IMR-90 (cell line): ENCODE results near the gene OR52K1. TPM values are rescaled to one million over a fixed set of nuclear protein-coding genes. Genes with fewer than 3 reads are reported as not detected.

ENCODE experiments used
- ATAC-seq: fragments of 200-7000 bp; cut with Tn5 transposase; 2 replicates; pipeline ENCODE4 v1.9.1; 2020; ENCODE audit warnings: low read depth, mild to moderate bottlenecking, moderate library complexity
- BruUV-seq: library from RNA; stranded (reverse); fragments of 400-500 nt; replicated peaks from 2 replicates; lab custom pipeline; 2021; lab: Mats Ljungman, UMichigan
- CTCF ChIA-PET: fragments of 300-600 bp; formaldehyde crosslinking; extraction: SDS; loops from one replicate; lab custom pipeline; 2021; ENCODE audit warnings: antibody characterized with exemption; lab: Yijun Ruan, JAX
- POLR2A ChIA-PET: fragments of 300-600 bp; sonication (Branson Sonifier 250); formaldehyde crosslinking; loops from one replicate; lab custom pipeline; 2022; ENCODE audit warnings: antibody characterized with exemption; ENCODE audit not compliant: unreplicated experiment; lab: Charles Lee
- DNase-seq: peaks from one replicate; pipeline ENCODE4 v3.0.0; 2013
- H2AFZ ChIP-seq: replicated peaks from 2 replicates; pipeline ENCODE3; 2013; ENCODE audit warnings: low read length, mild to moderate bottlenecking; ENCODE audit not compliant: poor library complexity
- H2AK5ac ChIP-seq: 2 replicates; pipeline ENCODE4 v1.6.1; 2013; ENCODE audit warnings: low read depth, low read length, inconsistent platforms
- H2AK9ac ChIP-seq: replicated peaks from 2 replicates; pipeline ENCODE3; 2013; ENCODE audit warnings: mild to moderate bottlenecking, low read depth, low read length, moderate library complexity; ENCODE audit not compliant: poor library complexity
- H2BK120ac ChIP-seq: 2 replicates; pipeline ENCODE4 v1.6.1; 2013; ENCODE audit warnings: low read depth, low read length, inconsistent platforms
- H2BK15ac ChIP-seq: 3 replicates; pipeline ENCODE4 v1.6.1; 2013; ENCODE audit warnings: low read depth, low read length, inconsistent platforms
- H2BK20ac ChIP-seq: 2 replicates; pipeline ENCODE4 v1.6.1; 2013; ENCODE audit warnings: low read depth, mild to moderate bottlenecking, inconsistent platforms, low read length, moderate library complexity
- H2BK5ac ChIP-seq: 2 replicates; pipeline ENCODE4 v1.6.1; 2013; ENCODE audit warnings: mild to moderate bottlenecking, low read depth, low read length, inconsistent platforms; ENCODE audit not compliant: poor library complexity, severe bottlenecking
- H3K14ac ChIP-seq: replicated peaks from 2 replicates; pipeline ENCODE4 v1.6.1; 2013; ENCODE audit warnings: low read depth, low read length, inconsistent platforms
- H3K18ac ChIP-seq: 2 replicates; pipeline ENCODE4 v1.6.1; 2013; ENCODE audit warnings: low read depth, low read length, control low read depth
- H3K23ac ChIP-seq: 2 replicates; pipeline ENCODE4 v1.6.1; 2013; ENCODE audit warnings: low read depth, low read length, inconsistent platforms
- H3K27ac ChIP-seq: 2 replicates; pipeline ENCODE4 v1.5.1; 2013; ENCODE audit warnings: mild to moderate bottlenecking, control low read depth, low read length; ENCODE audit not compliant: insufficient read depth
- H3K27me3 ChIP-seq: 2 replicates; pipeline ENCODE4 v1.6.1; 2013; ENCODE audit warnings: low read length; ENCODE audit not compliant: control insufficient read depth, insufficient read depth
- H3K36me3 ChIP-seq: 2 replicates; pipeline ENCODE4 v1.6.1; 2013; ENCODE audit warnings: low read length, mixed read lengths; ENCODE audit not compliant: control insufficient read depth, insufficient read depth
- H3K4ac ChIP-seq: 2 replicates; pipeline ENCODE4 v1.6.1; 2013; ENCODE audit warnings: low read depth, low read length, inconsistent platforms
- H3K4me1 ChIP-seq: 2 replicates; pipeline ENCODE4 v1.6.1; 2013; ENCODE audit warnings: low read length, mixed read lengths; ENCODE audit not compliant: control insufficient read depth, insufficient read depth
- H3K4me2 ChIP-seq: 2 replicates; pipeline ENCODE4 v1.6.1; 2013; ENCODE audit warnings: low read depth, mild to moderate bottlenecking, control low read depth, low read length, moderate library complexity
- H3K4me3 ChIP-seq: 2 replicates; pipeline ENCODE4 v1.5.1; 2013; ENCODE audit warnings: low read depth, mild to moderate bottlenecking, control low read depth, low read length, moderate library complexity; ENCODE audit not compliant: insufficient read depth
- H3K56ac ChIP-seq: 2 replicates; pipeline ENCODE4 v1.6.1; 2013; ENCODE audit warnings: low read length, inconsistent platforms; ENCODE audit not compliant: insufficient read depth; ENCODE audit errors: extremely low read depth
- H3K79me1 ChIP-seq, 2 experiments: 2 replicates each; pipeline ENCODE4 v1.6.1; 2013; ENCODE audit warnings: low read length in 2 of 2, inconsistent platforms in 1 of 2, low read depth in 1 of 2
- H3K9ac ChIP-seq: 2 replicates; pipeline ENCODE4 v1.6.1; 2013; ENCODE audit warnings: low read depth, low read length, control low read depth
- H3K9me1 ChIP-seq: 2 replicates; pipeline ENCODE4 v1.6.1; 2013; ENCODE audit warnings: low read length, inconsistent platforms; ENCODE audit not compliant: insufficient read depth
- H3K9me3 ChIP-seq: 2 replicates; pipeline ENCODE4 v1.6.1; 2013; ENCODE audit warnings: low read length; ENCODE audit not compliant: control insufficient read depth, insufficient read depth
- H4K20me1 ChIP-seq: 2 replicates; pipeline ENCODE4 v1.6.1; 2013; ENCODE audit warnings: low read length, inconsistent platforms; ENCODE audit not compliant: insufficient read depth
- H4K5ac ChIP-seq: 2 replicates; pipeline ENCODE4 v1.6.1; 2013; ENCODE audit warnings: mild to moderate bottlenecking, low read depth, low read length, control low read depth
- H4K8ac ChIP-seq, 2 experiments: 2 replicates each; pipeline ENCODE4 v1.6.1; 2013; ENCODE audit warnings: low read depth in 2 of 2, low read length in 2 of 2, control low read depth in 1 of 2, inconsistent platforms in 1 of 2
- H4K91ac ChIP-seq: 2 replicates; pipeline ENCODE4 v1.6.1; 2013; ENCODE audit warnings: low read depth, low read length, inconsistent platforms; ENCODE audit not compliant: insufficient read depth
- BHLHE40 ChIP-seq: fragments of 150-350 bp; IDR thresholded peaks from 2 replicates; pipeline ENCODE4 v1.6.1; 2016; ENCODE audit warnings: mild to moderate bottlenecking, low read depth, low read length
- CTCF ChIP-seq: conservative IDR thresholded peaks from 2 replicates; pipeline ENCODE4 v1.5.1; 2012; ENCODE audit warnings: mild to moderate bottlenecking, low read depth, low read length, improper control_type of control experiment
- MAFK ChIP-seq: IDR thresholded peaks from 2 replicates; pipeline ENCODE4 v1.6.1; 2012; ENCODE audit warnings: low read depth, low read length, improper control_type of control experiment
- MXI1 ChIP-seq: IDR thresholded peaks from 2 replicates; pipeline ENCODE4 v1.6.1; 2012; ENCODE audit warnings: low read depth, mild to moderate bottlenecking, low read length, moderate library complexity, borderline replicate concordance
- NFE2L2 ChIP-seq: fragments of 150-350 bp; IDR thresholded peaks from 2 replicates; pipeline ENCODE4 v1.6.1; 2016; ENCODE audit warnings: low read depth, mild to moderate bottlenecking, low read length
- RAD21 ChIP-seq: IDR thresholded peaks from 2 replicates; pipeline ENCODE4 v1.6.1; 2012; ENCODE audit warnings: low read length, improper control_type of control experiment
- RCOR1 ChIP-seq: IDR thresholded peaks from 2 replicates; pipeline ENCODE4 v1.6.1; 2012; ENCODE audit warnings: mild to moderate bottlenecking, low read length, improper control_type of control experiment; ENCODE audit not compliant: insufficient replicate concordance
- dilution Hi-C: fragments of 300-500 bp; cut with HindIII; formaldehyde crosslinking; loops from one replicate; pipeline ENCODE4 v1.14.3; 2018; ENCODE audit warnings: low sequenced_read_pairs; ENCODE audit not compliant: unreplicated experiment
- in situ Hi-C: fragments of 300-500 bp; cut with MboI; formaldehyde crosslinking; loops from 3 replicates; pipeline ENCODE4 v1.14.3; 2019; ENCODE audit warnings: low sequenced_read_pairs, inconsistent platforms, mixed read lengths
- intact Hi-C: fragments of 100-400 bp; cut with micrococcal nuclease; formaldehyde crosslinking; loops from 2 replicates; pipeline ENCODE4 v1.10.0; 2022
- polyA plus RNA-seq, 3 experiments: library from polyadenylated mRNA; depleted of rRNA; stranded (reverse); fragments of >200 nt; gene quantifications; 2 replicates each; pipeline ENCODE4 v1.2.3, GENCODE V29; 2012; ENCODE audit warnings: low replicate concordance in 1 of 3
- total RNA-seq: library from RNA; depleted of rRNA; stranded (reverse); fragments of >200 nt; gene quantifications from 2 replicates; pipeline ENCODE4 v1.2.3, GENCODE V29; 2012

OR52K1 gene
- total and polyA plus RNA-seq, 2 of the 4 experiments (the other 2 are of a cell fraction), result not detected

DNA sequence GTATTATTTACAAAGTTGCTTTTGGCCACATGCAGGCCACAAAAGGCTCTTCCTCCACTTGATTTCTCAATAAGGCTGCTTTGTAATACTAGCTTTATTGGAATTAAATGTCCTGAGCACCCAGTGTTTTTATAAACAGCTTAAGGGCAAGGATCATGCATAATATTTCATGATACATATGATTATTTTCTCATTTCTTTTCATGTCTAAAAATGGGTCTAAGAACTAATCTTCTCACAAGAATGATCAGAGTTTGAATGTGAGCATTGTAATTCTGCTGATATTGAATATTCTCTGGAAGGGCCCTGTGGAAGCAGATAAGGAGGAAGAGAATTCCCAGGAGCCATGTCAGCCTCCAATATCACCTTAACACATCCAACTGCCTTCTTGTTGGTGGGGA is 33.5 kb upstream of the OR52K1 start, which contains the start of gene OR52K2:
Gene OR52K2 (plus strand): TSS at position 301 of the 400 bp plus-strand sequence. CDS start 45 bp downstream, at position 346.
- Histone ChIP-seq H2AK5ac (no peak within 1 kb of the TSS), H3K18ac (no peak within 1 kb of the TSS), H4K8ac (no peak within 1 kb of the TSS), H3K9me1 (no peaks in the 10 kb centered on the region), H3K14ac (no peak within 1 kb of the TSS), H3K4me1 (no peaks in the 10 kb centered on the region), H2BK5ac (no peak within 1 kb of the TSS), H2BK120ac (no peak within 1 kb of the TSS), H3K4me3 (no peak within 1 kb of the TSS), H2BK15ac (no peak within 1 kb of the TSS), H4K20me1 (no peaks in the 10 kb centered on the region), H3K9ac (no peak within 1 kb of the TSS), H3K27me3 (no peaks in the 10 kb centered on the region), H4K5ac (no peak within 1 kb of the TSS), H3K4ac (no peak within 1 kb of the TSS), H3K4me2 (no peak within 1 kb of the TSS), H3K27ac (no peak within 1 kb of the TSS), H3K9me3 (no peaks in the 10 kb centered on the region), H3K79me1 (no peaks in the 10 kb centered on the region), H3K23ac (no peak within 1 kb of the TSS), H2AFZ (no peak within 1 kb of the TSS), H3K36me3 (no peaks in the 10 kb centered on the region), H3K56ac (no peak within 1 kb of the TSS), H2BK20ac (no peak within 1 kb of the TSS), H4K91ac (no peak within 1 kb of the TSS), H2AK9ac (no peak within 1 kb of the TSS)
- DNase-seq (no peak), ATAC-seq (no peak)
- no TSS peak for BruUV-seq
- CTCF ChIA-PET, result no interaction called here
- POLR2A ChIA-PET, result no interaction called here
- TF ChIP-seq CTCF (no peak), RAD21 (no peak), RCOR1 (no peak), MXI1 (no peak), NFE2L2 (no peak), MAFK (no peak), BHLHE40 (no peak)
- dilution Hi-C loops, result no loop called here
- in situ Hi-C loops, result no loop called here
- intact Hi-C loops, result no loop called here
